B cell (primary cell): Measurements from ENCODE around the gene PTGFRN. TPM values are rescaled to one million over a fixed set of nuclear protein-coding genes. Genes with fewer than 3 reads are reported as not detected.

Source experiments
- ATAC-seq: fragments of 200-7000 bp; cut with Tn5 transposase; one replicate; pipeline ENCODE4 v1.10.0; 2021; ENCODE audit warnings: low read depth, mild to moderate bottlenecking, moderate number of reproducible peaks, moderate library complexity
- CTCF ChIA-PET: fragments of 350-600 bp; sonication (Branson Sonifier 250); formaldehyde crosslinking; loops from one replicate; lab custom pipeline; 2021; ENCODE audit warnings: antibody characterized with exemption, inconsistent platforms; lab: Charles Lee
- POLR2A ChIA-PET: fragments of 350-600 bp; sonication (Branson Sonifier 250); formaldehyde crosslinking; loops from one replicate; lab custom pipeline; 2021; ENCODE audit warnings: antibody characterized with exemption; lab: Charles Lee
- DNase-seq: peaks from one replicate; pipeline ENCODE4 v3.0.0; 2013
- H2AFZ ChIP-seq: 2 replicates; pipeline ENCODE4 v1.6.1; 2012; ENCODE audit warnings: mild to moderate bottlenecking, low read depth, low read length; ENCODE audit not compliant: insufficient read depth, poor library complexity, severe bottlenecking
- H3K27ac ChIP-seq, 2 donors: 1 replicate in 1 of 2; 2 replicates in 1 of 2; pipeline ENCODE4 v1.5.1; 2012 to 2013; ENCODE audit warnings: low read length in 2 of 2, mild to moderate bottlenecking in 2 of 2, moderate library complexity in 1 of 2
- H3K27me3 ChIP-seq, 4 experiments: fragments of 200-600 bp in 1 of 4; sonication (generic) in 1 of 4; replicated peaks in 1 of 4; 1 replicate in 2 of 4; 2 replicates in 2 of 4; pipeline versions ENCODE4 v1.6.1 to v1.7.0; 2013 to 2016; ENCODE audit warnings: low read length in 3 of 4, mild to moderate bottlenecking in 2 of 4, mixed read lengths in 1 of 4, moderate library complexity in 1 of 4; ENCODE audit not compliant: insufficient read depth in 4 of 4, control insufficient read depth in 3 of 4; ENCODE audit errors: control extremely low read depth in 1 of 4
- H3K36me3 ChIP-seq, 2 experiments: replicated peaks in 1 of 2; 1 replicate in 1 of 2; 2 replicates in 1 of 2; pipeline versions ENCODE4 v1.6.1 to v1.7.1; 2013; ENCODE audit warnings: low read length in 1 of 2; ENCODE audit not compliant: insufficient read depth in 2 of 2, control insufficient read depth in 1 of 2; ENCODE audit errors: control extremely low read depth in 1 of 2, extremely low read depth in 1 of 2
- H3K4me1 ChIP-seq, 2 donors: fragments of 200-600 bp in 1 of 2; sonication (generic) in 1 of 2; 1 replicate in 1 of 2; 2 replicates in 1 of 2; pipeline versions ENCODE4 v1.5.1 to v1.6.1; 2013 to 2017; ENCODE audit warnings: low read length in 2 of 2; ENCODE audit not compliant: control insufficient read depth in 2 of 2, insufficient read depth in 2 of 2
- H3K4me2 ChIP-seq: replicated peaks from 2 replicates; pipeline ENCODE3; 2012; ENCODE audit warnings: mild to moderate bottlenecking, low read depth, low read length; ENCODE audit not compliant: poor library complexity, severe bottlenecking
- H3K4me3 ChIP-seq, 5 experiments: fragments of 200-600 bp in 1 of 5; sonication (generic) in 1 of 5; 1 replicate in 3 of 5; 2 replicates in 2 of 5; pipeline versions ENCODE4 v1.5.1 to v1.7.0; 2011 to 2016; ENCODE audit warnings: low read length in 4 of 5, mild to moderate bottlenecking in 4 of 5, low read depth in 2 of 5, control low read depth in 1 of 5, moderate library complexity in 1 of 5; ENCODE audit not compliant: insufficient read depth in 1 of 5; ENCODE audit errors: control extremely low read depth in 1 of 5, extremely low read depth in 1 of 5
- H3K79me2 ChIP-seq: fragments of 200-600 bp; sonication (generic); one replicate; pipeline ENCODE4 v1.6.0; 2016; ENCODE audit warnings: low read length; ENCODE audit not compliant: control insufficient read depth, insufficient read depth
- H3K9ac ChIP-seq: fragments of 200-600 bp; sonication (generic); 2 replicates; pipeline ENCODE4 v1.6.1; 2017; ENCODE audit warnings: mild to moderate bottlenecking, low read length, moderate library complexity
- H3K9me3 ChIP-seq, 3 donors: one replicate each; pipeline versions ENCODE4 v1.6.1 to v1.7.1; 2013; ENCODE audit warnings: low read length in 2 of 3; ENCODE audit not compliant: control insufficient read depth in 2 of 3, insufficient read depth in 1 of 3; ENCODE audit errors: control extremely low read depth in 1 of 3
- H4K20me1 ChIP-seq: 2 replicates; pipeline ENCODE4 v1.6.0; 2012; ENCODE audit warnings: mild to moderate bottlenecking, low read length; ENCODE audit not compliant: insufficient read depth, control insufficient read depth, poor library complexity, severe bottlenecking
- H3K27ac Mint-ChIP-seq: one replicate; pipeline ENCODE4 v1.8.0; 2021; ENCODE audit warnings: mixed read lengths
- H3K27me3 Mint-ChIP-seq: one replicate; pipeline ENCODE4 v1.8.0; 2021; ENCODE audit warnings: mixed read lengths
- H3K4me1 Mint-ChIP-seq: one replicate; pipeline ENCODE4 v1.8.0; 2021; ENCODE audit warnings: mixed read lengths
- H3K4me3 Mint-ChIP-seq: one replicate; pipeline ENCODE4 v1.8.0; 2021; ENCODE audit warnings: mixed read lengths
- H3K9me3 Mint-ChIP-seq: one replicate; pipeline ENCODE4 v1.8.0; 2022; ENCODE audit warnings: mixed read lengths; ENCODE audit not compliant: insufficient read depth
- CTCF ChIP-seq: fragments of 200-600 bp; IDR thresholded peaks from one replicate; pipeline ENCODE4 v1.8.0; 2022; ENCODE audit warnings: antibody characterized with exemption, mild to moderate bottlenecking
- EZH2 ChIP-seq: IDR thresholded peaks from 2 replicates; pipeline ENCODE4 v1.6.1; 2012; ENCODE audit warnings: borderline replicate concordance, low read depth, mild to moderate bottlenecking, moderate library complexity, low read length; ENCODE audit not compliant: insufficient read depth, poor library complexity, severe bottlenecking
- WGBS: methylation state at CpG from one replicate; pipeline ENCODE4 v1.1.5; 2013; ENCODE audit warnings: missing lambda C conversion rate; ENCODE audit not compliant: insufficient coverage; 5-methylcytosine and 5-hydroxymethylcytosine counted together
- intact Hi-C: fragments of 100-400 bp; cut with micrococcal nuclease; formaldehyde crosslinking; loops from one replicate; pipeline ENCODE4 v1.10.0; 2022
- polyA plus RNA-seq: library from polyadenylated mRNA; depleted of rRNA; stranded (reverse); fragments of >200 nt; gene quantifications from 2 replicates; pipeline ENCODE4 v1.2.3, GENCODE V29; 2012
- total RNA-seq, 2 donors: library from RNA; stranded (reverse); fragments of 120-200 nt in 1 of 2; gene quantifications; 1 replicate in 1 of 2; 2 replicates in 1 of 2; pipeline versions ENCODE4 v1.2.3 to v1.2.4, GENCODE V29; 2013 to 2022

Gene PTGFRN
- total and polyA plus RNA-seq, 2 donors (not counting 1 experiment from before 2014, with no cell fraction given) = 0.17 TPM; not detected in 1

DNA sequence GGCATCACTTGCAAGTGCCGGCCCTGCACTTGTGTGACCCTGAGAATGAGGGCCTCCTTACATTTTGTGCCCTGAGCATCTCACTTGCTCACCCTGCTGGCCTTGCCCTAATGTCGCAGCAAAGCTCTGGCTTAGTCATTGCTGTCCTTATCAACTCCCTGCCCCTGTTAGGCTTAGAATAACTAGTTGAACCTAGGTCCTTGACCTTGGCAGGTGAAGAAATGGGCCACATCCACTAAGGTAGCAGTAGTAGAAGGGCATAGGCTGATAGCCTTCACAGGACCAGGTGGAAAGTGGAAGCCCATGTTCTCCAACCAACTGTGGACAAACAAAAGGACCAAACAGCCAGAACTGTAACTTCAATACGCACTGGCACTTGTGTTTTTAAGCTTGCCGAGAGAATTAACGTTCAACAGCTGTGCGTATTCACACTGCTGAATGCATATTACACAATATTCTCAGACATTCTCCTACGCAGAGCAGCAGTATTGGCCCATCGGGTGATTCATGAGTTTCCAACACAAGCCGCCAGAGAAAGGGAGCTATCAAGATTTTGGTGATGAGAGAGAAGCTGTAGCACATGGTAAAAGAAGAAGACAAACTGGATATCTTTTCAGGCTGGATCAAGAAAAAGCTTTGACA, 27.7 kb upstream of the PTGFRN start:
- Histone ChIP-seq H3K9me3 (no peaks in the 10 kb centered on the region), H3K79me2 (no peaks in the 10 kb centered on the region), H3K27ac (no peak overlapping the region), H4K20me1 (no peaks in the 10 kb centered on the region), H3K27me3 (peaks cover 0 to 15% (median 9%) of the 10 kb centered on the region in 4 experiments), H3K36me3 (no peaks in the 10 kb centered on the region), H3K4me2 (no peak overlapping the region), H2AFZ (no peak overlapping the region), H3K9ac (no peak overlapping the region), H3K4me3 (no peak overlapping the region), H3K4me1 (peaks cover 11 to 16% of the 10 kb centered on the region in 2 donors)
- DNase-seq (no peak), ATAC-seq (no peak)
- Mint-ChIP-seq H3K27ac (no peak overlapping the region), H3K4me1 (no peaks in the 10 kb centered on the region), H3K9me3 (no peaks in the 10 kb centered on the region), H3K4me3 (no peak overlapping the region), H3K27me3 (no peaks in the 10 kb centered on the region)
- POLR2A ChIA-PET = no interaction called here
- CTCF ChIA-PET = no interaction called here
- intact Hi-C loops = no loop called here
- 96% methylated on average over 7 of the region's 9 CpGs for WGBS
- TF ChIP-seq CTCF (no peak), EZH2 (no peak)

GRCh38 chr1:116882866-116883265, 26.9 kb upstream of the PTGFRN start:
- Histone ChIP-seq H3K27me3 (peaks cover 0 to 12% (median 6%) of the 10 kb centered on the region in 4 experiments), H3K4me1 (peaks cover 10% of the 10 kb centered on the region in 2 donors), H3K9me3 (no peaks in the 10 kb centered on the region), H3K9ac (no peak overlapping the region), H3K79me2 (no peaks in the 10 kb centered on the region), H2AFZ (no peak overlapping the region), H3K4me3 (no peak overlapping the region), H4K20me1 (no peaks in the 10 kb centered on the region), H3K27ac (no peak overlapping the region), H3K36me3 (no peaks in the 10 kb centered on the region), H3K4me2 (no peak overlapping the region)
- POLR2A ChIA-PET = no interaction called here
- no peak overlapping the region for H3K27ac Mint-ChIP-seq
- ATAC-seq = no peak
- intact Hi-C loops = no loop called here
- H3K27me3 Mint-ChIP-seq = no peaks in the 10 kb centered on the region
- CTCF ChIA-PET = no interaction called here
- no peaks in the 10 kb centered on the region for H3K9me3 Mint-ChIP-seq
- H3K4me3 Mint-ChIP-seq = no peak overlapping the region
- no peak for DNase-seq
- WGBS = 92% methylated on average over 4 of the region's 4 CpGs
- no peaks in the 10 kb centered on the region for H3K4me1 Mint-ChIP-seq
- TF ChIP-seq CTCF (no peak), EZH2 (no peak)
